Glomerular visceral epithelial cell (primary cell): ENCODE data around the gene CIDEB.
A peak's percentile ranks its signal among the peaks of the same experiment; 100 is the strongest.

Source experiments
- DNase-seq: peaks from one replicate; pipeline ENCODE4 v3.0.0-alpha.2; 2016; ENCODE audit errors: extremely low spot score

The CIDEB gene

DNA sequence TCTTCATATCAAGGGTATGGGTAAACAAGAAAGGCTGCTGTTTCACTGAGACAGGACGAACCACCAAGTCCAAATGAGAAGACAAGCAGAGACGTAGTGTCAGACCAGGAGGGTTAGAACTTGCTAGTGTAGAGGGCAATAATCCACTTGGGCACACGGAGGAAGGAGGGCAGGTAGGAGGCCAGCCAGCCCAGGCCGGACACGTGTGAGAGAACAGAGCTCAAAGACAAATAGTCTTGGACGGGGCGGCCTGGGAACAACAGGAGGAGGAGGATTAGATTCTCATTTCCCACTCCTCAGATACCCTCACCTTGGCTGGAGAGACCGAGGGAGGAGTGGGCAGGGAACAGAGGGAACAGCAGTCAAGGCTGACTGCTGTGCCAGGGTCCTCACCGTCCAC is 17.0 kb downstream of the CIDEB start:
- DNase-seq = no peak

DNA sequence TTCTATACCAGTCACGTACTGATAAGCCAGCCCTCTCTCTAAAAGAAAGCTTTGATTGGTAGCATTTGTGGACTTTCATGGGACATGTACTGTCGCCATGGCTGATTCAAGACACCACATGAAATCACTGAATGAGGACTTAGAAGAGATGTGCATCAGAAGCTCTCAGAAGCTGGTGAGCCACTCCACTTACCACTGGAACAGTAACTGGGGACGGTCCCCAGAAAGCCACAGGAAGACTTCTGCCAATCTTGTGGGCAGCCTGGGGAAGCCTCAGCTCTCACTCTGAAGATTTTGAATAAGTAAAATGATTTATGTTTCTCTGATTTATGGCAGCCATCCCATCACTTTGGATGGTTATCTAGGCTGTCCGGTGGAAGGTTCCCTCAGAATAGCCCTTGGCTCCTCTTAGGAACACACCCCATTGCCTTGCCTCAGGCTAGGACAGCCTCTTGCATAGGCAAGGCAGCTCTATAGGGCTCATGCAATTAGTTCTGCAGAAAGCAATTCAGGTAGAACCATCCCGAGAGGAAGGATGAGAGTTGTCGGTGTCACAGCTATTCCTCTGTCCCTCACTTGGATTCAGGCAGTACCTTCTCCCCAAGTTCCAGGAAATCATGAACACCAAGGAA is 18.0 kb downstream of the CIDEB start:
- no peak for DNase-seq

DNA sequence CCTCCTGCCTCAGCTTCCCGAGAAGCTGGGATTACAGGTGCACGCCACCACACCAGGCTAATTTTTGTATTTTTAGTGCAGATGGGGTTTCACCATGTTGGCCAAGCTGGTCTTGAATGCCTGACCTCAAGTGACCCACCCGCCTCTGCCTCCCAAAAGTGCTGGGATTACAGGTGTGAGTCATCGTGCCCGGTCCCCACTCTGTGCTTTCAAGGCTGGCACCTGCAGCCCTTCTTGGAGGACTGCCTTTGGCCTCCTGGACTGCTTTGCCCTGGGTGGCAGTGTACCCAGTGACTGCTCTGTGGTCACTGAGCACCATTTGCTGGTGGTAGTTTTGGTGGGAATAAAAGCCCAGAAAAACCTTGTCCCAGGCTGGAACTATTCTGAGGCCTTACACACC is 20.8 kb downstream of the CIDEB start:
- no peak for DNase-seq

DNA sequence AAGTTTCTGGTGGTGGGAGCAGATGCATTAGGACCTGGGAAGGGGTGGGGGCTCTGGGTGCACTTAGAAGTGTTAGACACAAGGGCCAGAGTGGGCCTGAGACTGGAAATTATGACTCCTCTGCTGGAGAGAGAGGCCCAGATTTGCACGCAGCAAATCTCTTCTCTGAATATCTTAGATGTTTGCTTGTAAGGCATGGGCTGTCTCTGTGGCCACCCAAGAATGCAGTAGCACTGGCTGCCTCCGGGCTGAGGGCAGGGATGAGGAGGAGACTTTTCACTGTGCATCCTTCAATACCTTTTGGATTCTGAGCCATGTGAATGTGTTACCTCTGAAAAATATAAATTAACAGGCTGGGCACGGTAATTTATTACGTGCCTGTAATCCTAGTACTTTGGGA is 22.4 kb downstream of the CIDEB start:
- DNase-seq = no peak

DNA sequence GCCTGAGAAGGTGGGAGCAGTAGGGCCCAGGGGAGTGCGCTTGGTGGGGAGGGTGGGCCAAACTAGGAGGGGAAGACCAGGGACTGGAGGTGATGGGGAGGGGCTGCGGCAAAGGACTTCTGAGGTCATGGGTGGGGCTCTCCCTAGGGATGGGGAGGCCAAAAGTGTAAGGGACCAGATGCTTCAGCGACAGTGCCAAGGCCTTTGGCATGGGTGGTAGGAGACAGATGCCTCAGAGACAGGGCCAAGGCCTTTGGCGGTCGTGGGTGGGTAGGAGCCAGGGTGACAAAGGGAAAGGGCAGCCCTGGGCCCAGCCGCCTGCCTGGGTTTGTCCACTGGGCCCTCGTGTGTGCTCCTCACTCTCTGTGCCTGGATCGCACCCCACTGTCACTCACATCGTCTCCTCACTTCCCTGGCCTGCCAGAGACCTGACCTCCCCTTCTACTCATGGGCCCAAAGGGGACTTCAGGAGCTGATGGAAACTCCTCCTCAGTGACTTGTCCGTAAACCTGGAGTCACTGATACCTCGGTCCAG is 23.2 kb downstream of the CIDEB start:
- DNase-seq = no peak

DNA sequence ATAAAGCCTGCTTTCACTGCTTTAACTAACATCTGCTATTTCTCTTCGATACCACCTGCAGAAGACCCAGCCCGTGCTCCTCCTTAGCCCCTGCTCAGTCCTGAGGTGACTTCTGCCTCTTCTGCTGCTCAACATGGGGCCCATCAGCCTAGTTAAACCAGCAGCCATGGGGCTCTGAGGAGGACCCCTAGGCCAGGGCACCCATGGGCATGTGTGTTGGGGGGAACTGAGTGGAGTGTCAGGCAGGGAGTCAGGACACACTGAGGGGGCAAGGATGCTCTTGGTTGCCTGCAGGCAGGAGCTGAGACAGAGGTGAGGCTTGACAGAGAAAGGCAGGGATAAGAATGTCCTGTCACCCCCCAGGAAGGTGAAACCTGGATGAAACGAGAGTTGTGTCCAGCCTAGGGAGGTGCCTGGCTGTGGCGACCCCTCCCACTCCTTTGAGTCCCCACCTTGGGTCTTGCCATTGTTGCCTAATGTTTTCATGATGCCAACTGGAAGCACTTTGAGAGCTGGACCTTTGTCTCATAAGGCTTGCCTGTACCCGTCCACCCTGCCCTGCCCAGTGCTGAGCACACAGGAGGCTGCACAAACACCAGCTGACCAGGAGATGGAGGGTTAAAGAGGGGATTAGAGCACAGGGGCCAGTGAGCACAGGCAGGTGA is 23.8 kb downstream of the CIDEB start:
- DNase-seq = no peak

DNA sequence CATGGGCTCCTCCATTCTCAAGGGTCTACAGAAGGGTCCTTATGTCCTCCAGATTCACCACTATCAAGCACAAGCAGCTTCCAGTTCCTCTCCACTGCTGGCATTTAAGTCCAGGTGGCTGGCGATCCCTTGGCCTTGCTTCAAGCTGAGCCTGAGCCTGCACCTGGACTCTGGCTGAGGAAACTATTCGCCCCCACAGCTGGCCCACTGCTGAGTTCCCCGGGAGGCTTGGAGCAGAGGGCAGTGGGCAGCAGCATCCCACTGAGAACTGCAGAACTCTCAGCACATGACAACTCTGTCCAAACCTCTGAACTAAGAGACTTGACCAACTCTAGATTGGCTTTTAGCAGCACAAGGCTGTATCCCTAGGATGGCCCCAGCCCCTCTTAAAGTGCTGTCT is 25.0 kb downstream of the CIDEB start:
- DNase-seq = no peak

DNA sequence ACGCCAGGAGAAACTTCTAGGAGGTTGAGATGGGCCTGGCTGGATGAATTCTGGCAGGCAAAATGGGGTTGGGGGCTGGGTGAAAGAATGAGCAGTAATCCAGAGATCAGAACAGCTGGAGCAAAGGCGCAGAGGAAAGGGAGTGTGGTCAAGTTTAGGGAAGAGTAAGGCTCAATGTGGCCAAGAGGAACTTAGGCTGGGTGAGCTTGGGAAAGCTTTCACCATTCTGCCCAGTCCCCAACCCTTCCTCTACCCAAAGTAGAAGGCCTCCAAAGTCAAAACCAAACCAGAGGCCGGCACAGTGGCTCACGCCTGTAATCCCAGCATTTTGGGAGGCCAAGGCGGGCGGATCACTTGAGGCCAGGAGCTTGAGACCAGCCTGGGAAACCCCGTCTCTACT is 26.1 kb downstream of the CIDEB start:
- DNase-seq = no peak

DNA sequence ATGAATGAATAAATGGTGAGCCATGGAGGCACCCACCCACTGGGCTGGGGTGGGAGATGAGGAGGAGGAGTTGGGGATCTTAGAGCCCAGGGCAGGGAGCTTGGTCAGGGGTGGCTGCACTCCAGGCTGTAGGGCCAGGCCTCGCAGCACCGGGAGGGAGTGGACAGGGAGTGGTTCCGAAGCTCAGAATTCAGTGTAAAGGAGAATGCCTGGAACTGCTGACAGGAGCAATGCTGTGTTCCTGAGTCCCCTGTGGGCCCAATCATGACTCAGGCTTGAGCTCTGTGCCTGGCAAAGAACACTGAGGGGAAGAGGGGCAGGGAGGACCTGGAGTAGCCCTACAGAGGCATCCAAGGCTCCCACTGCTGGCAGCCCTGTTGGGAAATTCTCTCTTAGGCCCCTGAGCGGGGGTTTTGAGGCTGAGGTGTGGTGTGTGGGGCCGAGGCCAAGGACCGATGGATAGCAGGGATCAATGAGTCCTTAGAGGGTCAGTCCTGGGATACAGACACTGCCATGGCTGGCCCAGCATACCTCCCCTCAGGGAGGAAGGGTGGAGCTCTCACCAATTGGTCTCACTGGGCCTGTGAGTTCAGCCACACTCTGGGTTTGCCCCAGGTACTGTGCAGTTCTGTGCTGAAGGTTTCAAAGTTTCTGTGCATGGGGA is 26.8 kb downstream of the CIDEB start:
- no peak for DNase-seq

DNA sequence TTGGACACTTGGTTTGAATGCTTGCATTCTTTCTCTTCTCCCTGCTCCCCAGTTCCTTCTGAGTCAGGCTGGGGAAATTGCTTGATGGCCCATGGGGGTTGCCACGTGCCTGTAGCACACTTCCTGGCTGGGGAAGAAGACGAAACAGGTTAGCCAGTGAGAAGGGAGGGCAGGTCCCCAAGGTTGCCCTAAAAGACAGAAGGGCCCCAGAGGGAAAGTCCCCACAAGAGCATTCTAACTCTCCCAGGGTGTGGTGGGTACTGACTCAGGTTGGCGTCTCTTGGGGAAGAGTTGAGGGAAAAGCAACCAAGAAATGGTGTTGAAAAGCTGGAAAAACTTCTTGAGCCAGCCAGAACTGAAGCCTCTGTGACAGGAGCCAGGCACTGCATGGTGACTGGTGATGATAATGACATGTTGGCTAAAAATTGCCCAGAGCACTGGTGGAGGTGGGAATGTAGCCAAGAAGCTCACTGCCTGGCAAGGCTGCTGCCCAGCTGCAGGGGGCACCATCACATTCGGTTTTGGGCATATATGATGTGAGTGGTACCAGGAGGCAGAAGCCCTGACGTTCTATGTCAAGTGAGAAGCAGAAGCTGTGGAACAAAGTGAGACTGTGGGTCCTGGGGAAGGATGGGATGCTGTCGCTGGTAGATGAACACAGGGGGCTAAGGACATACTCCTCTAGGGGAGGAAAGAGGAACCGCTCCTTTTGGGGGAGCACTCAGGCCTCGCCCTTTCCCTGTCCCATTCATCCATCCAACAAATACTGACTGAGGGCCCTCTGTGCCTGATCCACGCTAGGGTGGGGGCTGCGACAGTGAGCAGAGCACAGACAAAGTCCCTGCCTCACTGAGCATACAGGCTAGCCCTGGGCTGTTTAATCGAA is 28.2 kb downstream of the CIDEB start:
- peak; percentile 39 for DNase-seq

DNA sequence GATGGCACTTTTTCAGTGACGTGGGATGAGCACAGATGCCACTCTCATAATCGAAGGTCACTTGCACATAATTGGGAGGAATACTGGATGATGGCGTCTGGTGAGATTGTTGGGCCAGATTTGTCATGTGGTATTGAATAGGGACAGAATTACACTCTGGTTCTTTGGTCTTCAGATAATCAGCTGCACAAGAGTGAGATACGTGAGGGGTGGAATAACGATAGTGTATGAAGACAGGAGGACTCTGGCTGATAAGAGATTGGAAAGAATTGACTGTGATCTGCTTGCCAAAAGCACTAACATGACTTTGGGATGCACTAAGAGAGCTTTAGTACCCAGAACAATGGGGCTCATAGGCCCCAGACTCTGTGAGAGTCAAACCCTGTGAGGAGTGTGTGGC is 29.4 kb downstream of the CIDEB start:
- DNase-seq = no peak

DNA sequence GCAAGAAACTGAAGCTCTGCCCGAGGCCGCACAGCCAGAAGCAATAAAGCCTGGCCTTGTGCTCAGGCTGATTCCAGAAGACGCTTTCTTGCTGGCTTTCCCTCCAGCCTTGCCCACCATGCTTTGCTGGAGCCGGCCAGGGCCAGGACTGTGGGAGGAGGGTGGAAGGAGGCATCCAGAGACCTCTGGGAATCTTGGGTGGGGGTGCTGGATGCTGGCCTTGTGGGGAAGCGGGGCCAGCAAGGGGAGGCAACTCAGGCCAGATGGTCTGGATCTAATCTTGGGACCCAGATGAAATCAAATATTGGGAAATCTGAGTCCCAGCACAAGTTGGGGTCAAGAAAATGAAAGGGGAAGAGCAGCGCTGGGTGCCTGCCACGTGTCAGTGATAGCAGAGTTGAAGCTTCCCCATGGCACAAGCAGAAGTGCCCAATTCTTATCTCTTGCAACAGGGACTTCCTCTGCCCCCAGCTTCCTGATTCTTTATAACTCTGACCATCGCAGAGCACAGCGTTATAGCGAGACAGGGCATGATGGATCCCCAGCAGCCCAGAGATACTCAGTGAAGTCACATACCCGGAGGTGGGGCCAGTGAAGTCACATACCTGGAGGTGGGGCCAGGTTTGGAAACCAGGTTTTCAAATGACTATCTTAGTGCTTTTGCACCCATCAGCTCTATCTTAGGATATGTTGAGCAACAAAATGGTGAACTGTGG is 30.0 kb downstream of the CIDEB start:
- DNase-seq = no peak

DNA sequence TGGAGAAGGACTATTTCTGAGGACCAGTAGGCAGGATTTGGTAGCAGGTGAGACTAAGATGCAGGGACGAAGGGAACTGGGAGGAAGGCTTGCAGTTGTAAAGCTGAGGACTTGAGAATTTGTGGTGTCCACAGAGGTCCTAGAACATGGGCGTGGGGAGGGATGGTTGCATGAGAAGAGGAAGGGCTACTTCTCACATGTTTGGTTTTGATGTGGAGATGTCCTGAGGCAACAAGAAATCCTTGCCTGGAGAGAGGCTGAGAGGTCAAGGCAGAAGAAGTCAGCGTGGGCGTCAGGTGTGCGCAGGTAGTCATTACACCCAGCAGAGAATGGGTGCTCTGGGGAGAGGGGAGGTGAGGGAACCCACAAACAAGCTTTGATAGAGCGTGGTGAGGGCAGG is 30.7 kb downstream of the CIDEB start:
- no peak for DNase-seq

DNA sequence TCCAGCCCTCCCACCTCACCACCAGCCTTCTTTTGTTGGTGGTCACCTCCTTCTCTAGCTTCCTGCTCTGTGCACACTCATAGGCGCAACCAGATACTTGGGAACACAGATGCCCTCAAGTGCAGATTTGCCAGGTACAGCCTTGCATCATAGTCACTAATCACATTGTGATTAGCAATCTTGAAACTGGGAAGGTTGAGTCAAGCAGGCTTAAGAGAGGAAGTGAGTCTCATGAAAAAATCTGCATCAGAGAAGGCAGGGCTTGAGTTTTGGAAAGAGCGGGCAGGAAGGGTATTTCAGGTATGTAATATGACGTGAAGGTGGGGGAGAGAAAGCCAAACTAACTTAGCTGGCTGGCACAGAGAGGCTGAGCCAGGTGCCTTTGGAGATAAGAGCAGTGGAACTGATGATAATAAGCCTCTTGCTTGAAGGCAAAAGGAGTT is 33.7 kb downstream of the CIDEB start:
- no peak for DNase-seq

DNA sequence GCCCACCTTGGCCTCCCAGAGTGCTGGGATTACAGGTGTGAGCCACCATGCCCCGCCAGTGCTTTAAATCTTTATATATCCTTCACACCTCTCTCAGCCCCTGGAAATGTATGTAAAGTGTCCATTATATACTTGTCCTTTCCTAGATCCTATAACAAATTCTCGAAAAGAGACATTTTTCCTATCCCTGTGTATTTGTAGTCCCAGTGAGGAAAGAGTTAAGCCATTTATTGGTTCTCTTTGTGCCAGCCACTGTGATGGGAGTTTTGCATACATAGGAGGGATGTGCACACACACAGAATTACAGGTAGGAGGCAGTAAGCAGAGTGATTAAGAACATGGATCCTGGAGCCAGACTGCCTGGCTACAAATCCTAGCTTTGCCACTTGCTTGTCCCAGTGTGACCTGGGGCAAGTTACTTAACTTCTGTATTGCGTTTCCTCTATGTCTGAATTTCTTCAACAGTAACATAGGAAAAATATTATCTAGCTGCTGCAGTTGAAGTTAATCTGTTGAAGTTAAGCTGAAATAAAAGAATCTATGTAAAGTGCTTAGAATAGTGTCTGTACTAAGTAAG is 34.3 kb downstream of the CIDEB start:
- no peak for DNase-seq

DNA sequence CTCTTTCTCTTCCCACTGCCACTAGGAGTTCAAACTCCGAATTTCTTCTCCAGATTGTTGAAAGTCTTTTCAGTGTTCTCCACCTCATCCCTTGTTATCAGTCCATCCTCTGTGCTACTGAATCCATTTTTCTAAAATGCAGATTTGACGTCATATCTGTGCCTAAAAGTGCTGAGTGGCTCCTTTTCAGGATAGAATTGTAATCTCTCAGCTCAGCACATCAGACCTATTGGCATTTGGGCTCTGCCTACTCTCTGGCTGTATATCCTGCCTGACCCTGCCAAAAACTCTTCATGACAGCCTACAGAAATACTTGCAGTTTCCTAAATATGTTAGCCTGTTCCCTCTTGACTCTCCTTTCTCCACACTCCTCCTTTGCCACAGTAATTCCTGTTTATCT is 35.3 kb downstream of the CIDEB start:
- no peak for DNase-seq

DNA sequence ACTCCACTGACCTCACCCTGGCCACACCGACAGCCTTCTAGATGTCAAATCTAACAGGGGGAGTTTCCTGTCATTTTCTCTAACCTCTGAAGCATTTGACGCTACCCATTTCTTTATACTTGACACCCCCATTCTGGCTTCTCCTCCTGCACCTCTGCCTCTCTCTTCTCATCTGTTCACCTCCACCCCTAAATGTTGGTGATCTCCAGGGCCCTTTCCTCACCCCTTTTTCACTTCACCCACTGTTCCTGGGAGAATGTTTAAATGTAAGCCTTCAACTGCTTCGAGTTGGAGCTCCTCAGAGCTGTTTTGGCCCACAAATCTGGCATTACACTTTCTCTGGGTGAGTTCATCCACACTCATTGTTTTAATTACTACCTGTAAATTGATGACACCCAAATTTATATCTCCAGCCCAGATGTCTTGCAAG is 35.9 kb downstream of the CIDEB start:
- no peak for DNase-seq

DNA sequence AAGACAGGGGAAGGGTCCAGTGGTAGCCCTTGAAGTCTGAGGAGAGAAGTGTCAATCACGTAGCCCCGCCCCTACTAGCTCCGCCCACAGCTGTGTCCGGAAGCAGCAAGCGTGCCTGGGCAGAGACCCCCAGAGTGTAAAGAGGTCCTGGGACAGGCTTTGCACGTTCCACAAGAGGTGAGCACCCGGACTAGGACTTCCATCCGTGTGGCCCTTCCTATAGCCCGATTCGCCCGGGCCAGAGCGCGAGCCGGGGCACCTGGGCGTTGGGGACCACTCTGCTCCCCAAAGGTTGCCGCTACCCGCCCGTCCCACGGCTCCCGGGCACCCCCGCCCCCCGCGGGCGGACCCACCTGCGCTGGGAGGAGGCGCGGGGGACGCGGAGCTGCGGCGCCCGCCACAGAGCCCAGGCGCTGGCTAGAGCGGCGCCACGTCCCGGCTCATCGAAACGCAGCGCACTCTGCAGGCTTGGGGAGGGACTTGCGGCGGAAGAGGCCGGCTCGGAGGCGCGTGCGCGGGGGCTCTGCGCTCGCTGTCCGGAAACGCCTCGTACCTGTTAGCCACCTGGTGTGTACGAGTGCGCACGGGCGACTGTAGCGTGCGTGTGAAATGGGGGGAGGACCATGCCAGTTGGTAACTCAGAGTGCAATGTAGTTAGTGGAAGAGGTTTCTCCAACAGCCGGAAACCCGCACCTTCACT is 36.5 kb downstream of the CIDEB start, which contains the start of gene RABGGTA:
Gene RABGGTA (minus strand): TSS at position 464 of the 700 bp plus-strand sequence. CDS start 482 bp downstream, outside the sequence.
- DNase-seq = peak; percentile 87

DNA sequence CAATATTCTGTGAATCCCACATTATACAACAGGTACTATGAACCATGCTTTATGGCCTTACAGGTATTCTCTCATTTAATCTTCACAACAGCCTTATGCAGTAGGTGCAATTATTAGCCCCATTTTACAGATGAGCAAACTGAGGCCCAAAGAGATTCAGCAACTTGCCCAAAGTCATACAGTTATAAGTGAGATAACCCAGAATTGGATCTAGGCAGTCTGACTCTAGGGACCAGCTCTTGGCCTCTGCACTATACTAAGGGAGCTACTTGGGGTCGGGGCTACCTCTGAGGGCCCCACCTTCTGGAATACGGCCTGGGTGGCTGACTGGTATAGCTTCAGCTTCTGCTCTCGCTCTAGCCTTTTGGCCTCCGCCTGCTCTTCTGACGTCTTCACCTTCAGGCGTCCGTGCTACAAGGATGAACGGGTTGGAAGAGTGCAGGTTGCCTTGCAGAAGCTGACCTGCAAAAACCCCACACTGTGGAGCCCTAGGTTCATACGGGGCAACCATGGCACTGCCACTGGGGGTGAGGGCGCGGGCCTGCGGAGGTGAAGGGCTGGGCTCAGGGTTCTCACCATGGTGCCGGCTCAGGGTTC is 37.1 kb downstream of the CIDEB start:
- DNase-seq = no peak
